ENCODE data around the gene CLNK.

Gene CLNK

GRCh38 chr4:10442976-10443375, 241.6 kb downstream of the CLNK start:
- Histone ChIP-seq H3K36me3 (peaks cover 30 to 58% (median 42%) of the 10 kb centered on the region in 11 experiments), H3K9me3 (replicated peaks in 1 of 11) (peaks cover 8 to 34% (median 22%) of the 10 kb centered on the region in 11 experiments; a peak in 19 of 22 replicates), H3K4me2 (no peak overlapping the region), H3K4me3 (no peak overlapping the region), H4K20me1 (peaks cover 0 to 6% (median 0%) of the 10 kb centered on the region in 11 experiments; a peak in 3 of 22 replicates), H3K9ac (no peak overlapping the region), H3K27ac (no peak overlapping the region), H3K27me3 (no peaks in the 10 kb centered on the region), H3K4me1 (no peaks in the 10 kb centered on the region)
- no peak for TF ChIP-seq Cebpa-rat (IDR thresholded peaks at IDR 0.05)

GRCh38 chr4:10441512-10441911, 243.1 kb downstream of the CLNK start:
- Histone ChIP-seq H3K27me3 (no peaks in the 10 kb centered on the region), H3K4me2 (no peak overlapping the region), H3K4me1 (no peaks in the 10 kb centered on the region), H3K36me3 (peaks cover 24 to 44% (median 32%) of the 10 kb centered on the region in 11 experiments), H3K9me3 (replicated peaks in 1 of 11) (peaks cover 8 to 26% (median 15%) of the 10 kb centered on the region in 11 experiments; a peak in 19 of 22 replicates), H4K20me1 (peaks cover 0 to 4% (median 0%) of the 10 kb centered on the region in 11 experiments; a peak in 1 of 22 replicates), H3K27ac (no peak overlapping the region), H3K4me3 (no peak overlapping the region), H3K9ac (no peak overlapping the region)
- no peak for TF ChIP-seq Cebpa-rat (IDR thresholded peaks at IDR 0.05)

GRCh38 chr4:10438924-10439323, 245.6 kb downstream of the CLNK start:
- Histone ChIP-seq H3K9me3 (replicated peaks in 1 of 11) (peaks cover 0 to 6% (median 0%) of the 10 kb centered on the region in 11 experiments; a peak in 6 of 22 replicates), H3K9ac (no peak overlapping the region), H3K4me3 (no peak overlapping the region), H3K36me3 (peaks cover under 1 to 18% (median 7%) of the 10 kb centered on the region in 11 experiments; a peak in 11 of 22 replicates), H3K4me1 (no peaks in the 10 kb centered on the region), H4K20me1 (no peaks in the 10 kb centered on the region; a peak in 1 of 22 replicates), H3K27me3 (no peaks in the 10 kb centered on the region), H3K27ac (no peak overlapping the region), H3K4me2 (no peak overlapping the region)
- TF ChIP-seq Cebpa-rat (IDR thresholded peaks at IDR 0.05): no peak

GRCh38 chr4:10437735-10438134, 246.8 kb downstream of the CLNK start:
- H3K4me1 ChIP-seq: no peaks in the 10 kb centered on the region
- H4K20me1 ChIP-seq: no peaks in the 10 kb centered on the region; a peak in 1 of 22 replicates
- no peak overlapping the region for H3K4me3 ChIP-seq
- no peaks in the 10 kb centered on the region; a peak in 1 of 22 replicates for H3K9me3 ChIP-seq (replicated peaks in 1 of 11)
- no peak for TF ChIP-seq Cebpa-rat (IDR thresholded peaks at IDR 0.05)
- H3K36me3 ChIP-seq: peaks cover 0 to 8% (median 0%) of the 10 kb centered on the region in 11 experiments; a peak in 3 of 22 replicates
- no peak overlapping the region for H3K9ac ChIP-seq
- H3K27ac ChIP-seq: no peak overlapping the region
- H3K4me2 ChIP-seq: no peak overlapping the region
- H3K27me3 ChIP-seq: no peaks in the 10 kb centered on the region

All from BLaER1 treated with 17β-estradiol and CSF1 and Interleukin-3, amounts not matched to agents 10 nM and 100 nM (cell line).